GF-D8 (cell line): ENCODE data around the gene PDLIM4.

Experiments
- DNase-seq: peaks from one replicate; lab custom pipeline; 2025; lab: John Stamatoyannopoulos, UW

PDLIM4 gene

DNA sequence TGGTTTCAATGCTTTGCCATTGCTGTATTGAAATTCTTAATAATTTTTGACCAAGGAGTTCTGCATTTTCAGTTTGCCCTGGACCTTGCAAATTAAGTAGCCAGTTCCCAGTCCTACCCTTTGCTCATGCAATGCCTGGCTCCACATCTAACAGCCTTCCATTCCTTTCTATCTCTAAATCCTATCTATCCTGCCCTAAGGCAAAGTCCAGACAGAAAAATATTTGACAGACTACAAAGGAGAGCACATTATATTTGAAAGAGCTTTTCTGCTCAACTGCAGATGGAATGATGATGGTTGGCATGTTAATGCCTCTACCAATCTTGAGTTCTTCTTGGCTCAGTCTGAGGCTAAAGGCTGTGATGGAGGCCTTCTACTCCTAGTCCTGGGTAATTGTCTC is 52.2 kb downstream of the PDLIM4 start:
- DNase-seq: no peak

- no peak for DNase-seq
These were observed 52.8 kb downstream of the PDLIM4 start for GRCh38 chr5:132310141-132310834.

- DNase-seq: no peak
These were observed 55.9 kb downstream of the PDLIM4 start for GRCh38 chr5:132313366-132313765.

GRCh38 chr5:132313961-132314432 is 56.5 kb downstream of the PDLIM4 start:
- no peak for DNase-seq

- no peak for DNase-seq
These were observed 58.1 kb downstream of the PDLIM4 start for GRCh38 chr5:132315529-132316067.

DNA sequence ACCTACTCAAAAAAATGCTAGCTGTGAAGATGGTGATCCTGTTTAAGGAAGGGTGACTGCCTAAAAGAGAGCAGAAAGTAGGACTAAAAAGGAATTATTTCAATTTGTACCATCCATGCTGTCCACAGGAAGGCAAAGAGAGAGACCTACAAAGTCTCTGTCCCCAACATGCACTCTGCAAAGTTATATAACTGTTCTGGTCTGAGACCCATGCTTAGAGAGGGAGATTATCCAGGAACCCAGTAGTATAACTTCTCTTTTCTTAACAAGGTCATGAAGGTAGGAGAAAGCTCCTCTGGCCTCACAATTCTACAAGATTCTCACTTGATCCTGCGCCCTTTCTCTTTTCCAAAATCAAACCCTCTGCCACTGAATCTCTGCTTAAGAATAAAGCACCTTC is 62.5 kb downstream of the PDLIM4 start:
- no peak for DNase-seq

- DNase-seq: no peak
These were observed 63.7 kb downstream of the PDLIM4 start for GRCh38 chr5:132321109-132321721.

DNA sequence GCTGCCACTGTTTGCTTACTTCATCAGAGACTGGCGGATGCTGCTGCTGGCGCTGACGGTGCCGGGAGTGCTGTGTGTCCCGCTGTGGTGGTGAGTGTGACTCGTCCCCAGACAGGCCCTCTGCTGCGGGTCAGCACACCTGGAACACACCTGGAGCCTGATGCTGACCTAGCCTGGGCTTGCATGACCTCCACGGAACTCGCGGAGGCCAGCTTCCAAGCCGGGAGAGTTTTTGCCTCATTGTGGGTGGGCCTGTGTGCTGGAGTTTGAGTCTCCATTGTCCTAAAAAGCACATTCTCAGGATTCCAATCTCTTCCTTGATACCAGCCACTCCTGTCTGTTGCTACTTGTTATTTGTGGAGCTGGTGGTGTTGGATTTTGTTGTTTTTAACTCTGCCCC is 64.8 kb downstream of the PDLIM4 start:
- no peak for DNase-seq
